A549 (cell line): ENCODE measurements around the gene PTPRF. TPM values are rescaled to one million over a fixed set of nuclear protein-coding genes. Genes with fewer than 3 reads are reported as not detected.
"Not testable (repeated sequence)": the region's sequence is repeated elsewhere in the genome, so short reads cannot be mapped to it uniquely, and the experiment has no call there.

Experiments used
- ATAC-seq, 2 experiments: fragments of 200-7000 bp in 1 of 2; fragments of >200 bp in 1 of 2; cut with Nextera tagmentation in 1 of 2; cut with Tn5 transposase in 1 of 2; 3 replicates each; pipeline versions ENCODE4 v1.8.0 to v1.9.1; 2018 to 2020; ENCODE audit warnings: mild to moderate bottlenecking in 1 of 2, moderate library complexity in 1 of 2
- CTCF ChIA-PET: fragments of 300-600 bp; sonication (Branson Sonifier 250); formaldehyde crosslinking; extraction: SDS; loops from one replicate; lab custom pipeline; 2021; ENCODE audit warnings: antibody characterized with exemption, inconsistent platforms; lab: Yijun Ruan, JAX
- POLR2A ChIA-PET: fragments of 350-600 bp; formaldehyde crosslinking; extraction: SDS; loops from one replicate; lab custom pipeline; 2021; ENCODE audit warnings: antibody characterized with exemption, inconsistent platforms; lab: Yijun Ruan, JAX
- DNase-seq, 2 experiments: peaks; one replicate each; pipeline versions ENCODE4 v3.0.0 to v3.0.0-alpha.2; 2011 to 2016; ENCODE audit warnings: low read depth in 1 of 2, low spot score in 1 of 2
- FAIRE-seq: peaks from 2 replicates; lab custom pipeline; 2011; peaks lifted over from hg19 to GRCh38; lab: Jason Lieb, UNC
- H3K27ac ChIP-seq, 2 experiments: fragments of >200 bp; sonication (Bioruptor Twin); formaldehyde crosslinking; 3 replicates each; pipeline ENCODE4 v1.5.1; 2016 to 2017
- H3K4me1 ChIP-seq: fragments of >200 bp; sonication (Bioruptor Twin); formaldehyde crosslinking; 3 replicates; pipeline ENCODE4 v1.6.1; 2016
- H3K4me2 ChIP-seq: fragments of >200 bp; sonication (Bioruptor Twin); formaldehyde crosslinking; 3 replicates; pipeline ENCODE4 v1.6.1; 2016
- H3K4me3 ChIP-seq: fragments of >200 bp; sonication (Bioruptor Twin); formaldehyde crosslinking; 3 replicates; pipeline ENCODE4 v1.5.1; 2016
- H3K9me3 ChIP-seq: fragments of >200 bp; sonication (Bioruptor Twin); formaldehyde crosslinking; 3 replicates; pipeline ENCODE4 v1.6.1; 2016
- BHLHE40 ChIP-seq: IDR thresholded peaks from 2 replicates; pipeline ENCODE4 v1.6.1; 2012; ENCODE audit warnings: low read depth, low read length, inconsistent platforms
- CEBPB ChIP-seq, 2 experiments: fragments of >200 bp in 1 of 2; sonication (Bioruptor Twin) in 1 of 2; formaldehyde crosslinking in 1 of 2; IDR thresholded peaks; 2 replicates each; pipeline ENCODE4 v1.6.1; 2012 to 2016
- CHD2 ChIP-seq: fragments of 150-350 bp; IDR thresholded peaks from 2 replicates; pipeline ENCODE4 v1.6.1; 2014; ENCODE audit warnings: low read length; ENCODE audit not compliant: partially characterized antibody
- EHMT2 ChIP-seq: fragments of 200-600 bp; sonication (generic); IDR thresholded peaks from 2 replicates; pipeline ENCODE4 v1.6.1; 2016; ENCODE audit warnings: antibody characterized with exemption, low read depth, mild to moderate bottlenecking, moderate library complexity
- EP300 ChIP-seq, 2 experiments: fragments of >200 bp; sonication (Bioruptor Twin); formaldehyde crosslinking; IDR thresholded peaks; 2 replicates in 1 of 2; 3 replicates in 1 of 2; pipeline ENCODE4 v1.6.1; 2016 to 2017
- ESRRA ChIP-seq: fragments of 150-350 bp; IDR thresholded peaks from 2 replicates; pipeline ENCODE4 v1.6.1; 2014; ENCODE audit warnings: mild to moderate bottlenecking, low read length, borderline replicate concordance
- FOXS1 ChIP-seq: fragments of 250-450 bp; sonication (Bioruptor Pico); IDR thresholded peaks from 2 replicates; pipeline ENCODE4 v1.5.0; 2020; ENCODE audit warnings: mild to moderate bottlenecking, moderate library complexity
- HOXA7 ChIP-seq: fragments of 250-450 bp; sonication (Bioruptor Pico); IDR thresholded peaks from 2 replicates; pipeline ENCODE4 v1.5.0; 2020; ENCODE audit warnings: mild to moderate bottlenecking, moderate library complexity
- JUNB ChIP-seq: fragments of >200 bp; sonication (Bioruptor Twin); formaldehyde crosslinking; IDR thresholded peaks from 2 replicates; pipeline ENCODE4 v1.6.1; 2016
- MAX ChIP-seq: IDR thresholded peaks from 2 replicates; pipeline ENCODE4 v1.6.1; 2012
- MAZ ChIP-seq: fragments of 150-350 bp; IDR thresholded peaks from 2 replicates; pipeline ENCODE4 v1.6.1; 2014; ENCODE audit warnings: antibody characterized with exemption, low read depth, low read length, borderline replicate concordance
- NFE2L2 ChIP-seq: fragments of 150-350 bp; conservative IDR thresholded peaks from 2 replicates; pipeline ENCODE4 v1.6.1; 2014; ENCODE audit warnings: low read length
- NR3C1 ChIP-seq: fragments of >200 bp; sonication (Bioruptor Twin); formaldehyde crosslinking; IDR thresholded peaks from 3 replicates; pipeline ENCODE4 v1.6.1; 2017
- RAD21 ChIP-seq, 2 experiments: fragments of >200 bp in 1 of 2; sonication (Bioruptor Twin) in 1 of 2; formaldehyde crosslinking in 1 of 2; IDR thresholded peaks in 1 of 2; conservative IDR thresholded peaks in 1 of 2; 2 replicates in 1 of 2; 3 replicates in 1 of 2; pipeline ENCODE4 v1.6.1; 2012 to 2018; ENCODE audit warnings: inconsistent platforms in 1 of 2
- RARB ChIP-seq: fragments of 250-450 bp; sonication (Bioruptor Pico); IDR thresholded peaks from 2 replicates; pipeline ENCODE4 v1.8.0; 2021; ENCODE audit warnings: mild to moderate bottlenecking, moderate library complexity
- REST ChIP-seq: fragments of 200-600 bp; sonication (generic); IDR thresholded peaks from 2 replicates; pipeline ENCODE4 v1.6.1; 2016; ENCODE audit warnings: antibody characterized with exemption, mild to moderate bottlenecking, moderate library complexity
- RFX5 ChIP-seq: fragments of 450-650 bp; IDR thresholded peaks from 2 replicates; pipeline ENCODE4 v1.7.1; 2014; ENCODE audit warnings: antibody characterized with exemption, mild to moderate bottlenecking, moderate library complexity
- WGBS: methylation state at CpG from one replicate; pipeline ENCODE4 v1.1.6; 2017; ENCODE audit errors: missing lambda C conversion rate; 5-methylcytosine and 5-hydroxymethylcytosine counted together
- polyA plus RNA-seq, 4 experiments: library from polyadenylated mRNA; depleted of rRNA in 3 of 4; stranded (reverse); fragments of >200 nt; fragmentation: RNase III in 1 of 4; extraction: RNeasy Plus Mini Kit Qiagen cat#74134 plus additional on column Dnase treatment in 1 of 4; gene quantifications; 2 replicates in 3 of 4; 3 replicates in 1 of 4; pipeline ENCODE4 v1.2.3, GENCODE V29; 2011 to 2017

Gene PTPRF
- polyA plus RNA-seq, 2 of the 4 experiments (the other 2 are of a cell fraction), result 68.5 to 96.5 TPM

DNA sequence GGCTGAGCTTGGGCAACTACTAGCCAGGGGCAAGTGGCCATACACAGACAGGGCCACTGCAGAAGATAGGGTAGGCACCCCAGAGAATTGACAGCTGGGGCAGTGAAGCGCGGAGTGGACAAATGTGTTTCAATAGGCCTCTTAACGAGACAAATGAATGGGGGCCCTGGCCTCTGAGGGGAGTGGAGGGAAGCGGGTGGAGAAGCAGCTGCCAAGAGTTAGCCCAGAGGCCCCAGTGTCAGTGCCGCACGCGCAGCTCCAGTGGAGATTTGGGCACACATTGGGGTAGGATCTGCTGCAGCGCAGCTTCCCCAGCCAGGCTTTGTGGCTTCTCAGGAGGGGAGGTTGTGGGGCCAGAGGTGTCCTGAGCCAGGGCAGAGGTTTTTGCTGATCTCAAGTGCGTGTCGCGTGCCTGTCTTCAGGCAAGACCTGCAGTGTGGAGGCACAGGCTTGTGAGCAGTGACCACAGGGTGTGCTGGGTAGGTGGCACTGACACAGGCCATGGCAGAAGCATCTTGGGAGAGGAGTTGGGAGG, 16.9 kb downstream of the PTPRF start (continued):
- no peak for TF ChIP-seq JUNB
- TF ChIP-seq EHMT2, result no peak
- TF ChIP-seq HOXA7 (CRISPR knock-in tag), result no peak
- no peak for TF ChIP-seq RFX5
- no peak for TF ChIP-seq RAD21 (conservative IDR thresholded peaks at IDR 0.05 in 1 of 2, IDR thresholded peaks at IDR 0.05 in 1 of 2)
- TF ChIP-seq MAX, result no peak
- no peak for TF ChIP-seq BHLHE40
- TF ChIP-seq FOXS1 (CRISPR knock-in tag), result no peak
- TF ChIP-seq, all 56 proteins: peak for 0

GRCh38 chr1:43548285-43549271, 17.9 kb downstream of the PTPRF start:
- Histone ChIP-seq H3K27ac (peak overlapping the region; percentile 69 to 88), H3K4me1 (peaks cover 80% of the 10 kb centered on the region), H3K4me2 (peak overlapping the region; percentile 63), H3K9me3 (no peaks in the 10 kb centered on the region), H3K4me3 (no peak overlapping the region)
- ATAC-seq, result peak; percentile 35 to 49; a peak in 5 of 6 replicates
- WGBS, result 54% methylated on average over 10 of the region's 18 CpGs
- TF ChIP-seq CEBPB (IDR thresholded peaks at IDR 0.05) (peak; percentile 58 to 86; a peak in 3 of 4 replicates), EP300 (IDR thresholded peaks at IDR 0.05) (peak in 1 of 2 experiments; percentile 28; a peak in 1 of 5 replicates), ESRRA (no peak), NFE2L2 (no peak), REST (no peak), RARB (no peak), CHD2 (no peak), MAZ (no peak), NR3C1 (no peak)
- ChIA-PET POLR2A (no interaction called here), CTCF (interaction anchor here (0.6 to 1.1 kb wide), 2 partner anchors 11 to 328 kb away, joined by 5 read pairs; no protein-coding TSS in a partner anchor)
- peak; percentile 43 to 67 for DNase-seq
- no peak for FAIRE-seq

DNA sequence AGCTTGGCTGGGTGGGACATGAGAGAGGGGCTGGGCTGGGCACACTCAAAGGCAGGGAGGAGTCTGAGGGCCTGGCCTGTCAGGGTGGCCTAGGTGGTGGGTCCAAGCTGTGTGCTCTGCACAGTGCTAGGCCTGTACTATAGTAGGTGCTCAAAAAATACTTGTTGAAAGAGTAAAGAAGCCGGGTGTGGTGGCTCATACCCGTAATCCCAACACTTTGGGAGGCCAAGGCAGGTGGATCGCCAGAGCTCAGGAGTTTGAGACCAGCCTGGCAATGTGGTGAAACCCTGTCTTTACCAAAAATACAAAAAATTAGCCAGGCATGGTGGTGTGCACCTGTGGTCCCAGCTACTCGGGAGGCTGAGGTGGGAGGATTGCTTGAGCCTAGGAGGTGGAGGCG, 18.7 kb downstream of the PTPRF start:
- H3K4me2 ChIP-seq, result 0 out of 3 replicates have a peak overlapping the region, but pooled peaks have one; percentile 63
- DNase-seq, POLR2A ChIA-PET, ATAC-seq, H3K4me3 ChIP-seq, H3K9me3 ChIP-seq, FAIRE-seq: not testable (repeated sequence)
- H3K27ac ChIP-seq, result peak overlapping the region; percentile 69 to 88; a peak in 5 of 6 replicates
- 96% methylated on average over 5 of the region's 5 CpGs for WGBS
- CTCF ChIA-PET, result interaction anchor here (0.6 to 1.3 kb wide), 3 partner anchors 10 to 329 kb away, joined by 3 to 5 read pairs (median 5); no protein-coding TSS in a partner anchor
- H3K4me1 ChIP-seq, result peaks cover 82% of the 10 kb centered on the region
